Activated CD4-positive, alpha-beta T cell treated with anti-CD3 and anti-CD28 coated beads, Interleukin-2, amount 50 U/mL, for 48 hours (primary cell): ENCODE measurements around the gene CD80.
"Not testable (repeated sequence)": the region's sequence is repeated elsewhere in the genome, so short reads cannot be mapped to it uniquely, and the experiment has no call there.

Experiments
- DNase-seq, 2 experiments: peaks; one replicate each; pipeline ENCODE4 v3.0.0-alpha.2; 2020

Gene CD80

GRCh38 chr3:119580067-119580760 is 20.8 kb upstream of the CD80 start:
- DNase-seq, result peak in 1 of 2 experiments; percentile 20

GRCh38 chr3:119579366-119580066 is 20.1 kb upstream of the CD80 start, which contains the start of gene ADPRH:
Gene ADPRH, plus strand, starts transcription at chr3:119579492. Its CDS starts 2,678 bp downstream, at chr3:119582170.
- peak; percentile 68 to 73 for DNase-seq

- DNase-seq, result no peak
These were observed 16.1 kb upstream of the CD80 start for GRCh38 chr3:119575507-119575906.

- DNase-seq, result no peak
These were observed 12.3 kb upstream of the CD80 start for GRCh38 chr3:119571688-119572087.

- DNase-seq, result no peak
These were observed 11.8 kb upstream of the CD80 start for GRCh38 chr3:119571230-119571629.

- DNase-seq, result no peak
These were observed 10.8 kb upstream of the CD80 start for GRCh38 chr3:119570229-119570628.

- no peak for DNase-seq
These were observed 9.7 kb upstream of the CD80 start for GRCh38 chr3:119569156-119569555.

- DNase-seq, result not testable (repeated sequence)
These were observed 3.9 kb upstream of the CD80 start for GRCh38 chr3:119563334-119563733.

- DNase-seq, result peak; percentile 39 to 51
These were observed 3.0 kb upstream of the CD80 start for GRCh38 chr3:119562307-119562961.

- no peak for DNase-seq
These were observed 746 bp upstream of the CD80 start for GRCh38 chr3:119560160-119560559.

GRCh38 chr3:119558626-119559317 is 642 bp downstream of the CD80 start:
- no peak for DNase-seq

- DNase-seq, result peak; percentile 17 to 33
These were observed 1.5 kb downstream of the CD80 start for GRCh38 chr3:119557877-119558269.

GRCh38 chr3:119557192-119557876 is 2.1 kb downstream of the CD80 start:
- DNase-seq, result no peak

- DNase-seq, result no peak
These were observed 3.5 kb downstream of the CD80 start for GRCh38 chr3:119555929-119556328.

GRCh38 chr3:119555309-119555735 is 4.1 kb downstream of the CD80 start:
- DNase-seq, result no peak

GRCh38 chr3:119553823-119554415 is 5.5 kb downstream of the CD80 start:
- no peak for DNase-seq

GRCh38 chr3:119552928-119553327 is 6.5 kb downstream of the CD80 start:
- not testable (repeated sequence) for DNase-seq

GRCh38 chr3:119551598-119551997 is 7.8 kb downstream of the CD80 start:
- no peak for DNase-seq

GRCh38 chr3:119550192-119550910 is 9.1 kb downstream of the CD80 start:
- DNase-seq, result no peak

- DNase-seq, result no peak
These were observed 11.1 kb downstream of the CD80 start for GRCh38 chr3:119548341-119548740.

- DNase-seq, result no peak
These were observed 12.2 kb downstream of the CD80 start for GRCh38 chr3:119547227-119547626.
